PC-9 (cell line): Measurements from ENCODE around the gene SNAPC2.

Experiments
- EZH2 ChIP-seq: fragments of 200-600 bp; sonication (generic); IDR thresholded peaks from 2 replicates; pipeline ENCODE4 v1.8.0; 2017; ENCODE audit warnings: antibody characterized with exemption, low read depth
- TF ChIP-seq, protein P1 (sequence below): fragments of 200-600 bp; sonication (generic); conservative IDR thresholded peaks from 2 replicates; pipeline ENCODE4 v1.6.1; 2017; ENCODE audit warnings: mixed run types, antibody characterized with exemption, mild to moderate bottlenecking, moderate library complexity

DNA sequence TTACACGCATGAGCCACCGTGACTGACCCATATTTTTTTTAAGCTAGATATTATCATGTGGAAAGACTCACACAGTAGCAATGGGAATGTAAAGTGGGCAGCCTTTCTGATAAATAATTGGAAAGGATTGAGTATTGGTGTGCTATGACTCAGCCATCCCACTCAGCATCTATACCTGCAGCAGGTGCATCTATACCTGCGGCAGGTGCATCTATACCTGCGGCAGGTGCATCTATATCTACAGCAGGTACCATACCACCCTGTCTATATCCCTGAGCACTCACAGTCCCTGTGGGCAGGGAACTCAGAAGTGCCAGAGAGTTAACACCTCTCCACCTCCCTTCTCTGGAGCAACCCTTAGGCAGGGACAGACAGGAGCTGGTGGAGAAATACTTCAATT lies 37.0 kb upstream of the SNAPC2 start:
- TF ChIP-seq, protein P1, sequence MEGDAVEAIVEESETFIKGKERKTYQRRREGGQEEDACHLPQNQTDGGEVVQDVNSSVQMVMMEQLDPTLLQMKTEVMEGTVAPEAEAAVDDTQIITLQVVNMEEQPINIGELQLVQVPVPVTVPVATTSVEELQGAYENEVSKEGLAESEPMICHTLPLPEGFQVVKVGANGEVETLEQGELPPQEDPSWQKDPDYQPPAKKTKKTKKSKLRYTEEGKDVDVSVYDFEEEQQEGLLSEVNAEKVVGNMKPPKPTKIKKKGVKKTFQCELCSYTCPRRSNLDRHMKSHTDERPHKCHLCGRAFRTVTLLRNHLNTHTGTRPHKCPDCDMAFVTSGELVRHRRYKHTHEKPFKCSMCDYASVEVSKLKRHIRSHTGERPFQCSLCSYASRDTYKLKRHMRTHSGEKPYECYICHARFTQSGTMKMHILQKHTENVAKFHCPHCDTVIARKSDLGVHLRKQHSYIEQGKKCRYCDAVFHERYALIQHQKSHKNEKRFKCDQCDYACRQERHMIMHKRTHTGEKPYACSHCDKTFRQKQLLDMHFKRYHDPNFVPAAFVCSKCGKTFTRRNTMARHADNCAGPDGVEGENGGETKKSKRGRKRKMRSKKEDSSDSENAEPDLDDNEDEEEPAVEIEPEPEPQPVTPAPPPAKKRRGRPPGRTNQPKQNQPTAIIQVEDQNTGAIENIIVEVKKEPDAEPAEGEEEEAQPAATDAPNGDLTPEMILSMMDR: no peak
- no peak for TF ChIP-seq EZH2
